G401.6 (cell line): ENCODE results near the gene NAPEPLD.

ENCODE experiments used
- FAIRE-seq: peaks from 2 replicates; lab custom pipeline; 2012; peaks lifted over from hg19 to GRCh38; lab: Jason Lieb, UNC

The NAPEPLD gene

GRCh38 chr7:103143868-103144267 lies 5.0 kb downstream of the NAPEPLD start:
- no peak for FAIRE-seq

GRCh38 chr7:103142494-103142893 lies 6.4 kb downstream of the NAPEPLD start:
- FAIRE-seq: no peak

- no peak for FAIRE-seq
Measured at GRCh38 chr7:103141753-103142404, 7.0 kb downstream of the NAPEPLD start.

GRCh38 chr7:103140685-103141084 lies 8.2 kb downstream of the NAPEPLD start:
- FAIRE-seq: no peak

GRCh38 chr7:103140061-103140460 lies 8.8 kb downstream of the NAPEPLD start:
- no peak for FAIRE-seq

- no peak for FAIRE-seq
Measured at GRCh38 chr7:103134836-103135554, 13.9 kb downstream of the NAPEPLD start.

GRCh38 chr7:103132995-103133688 lies 15.8 kb downstream of the NAPEPLD start:
- no peak for FAIRE-seq

GRCh38 chr7:103130901-103131624 lies 17.8 kb downstream of the NAPEPLD start:
- no peak for FAIRE-seq

- no peak for FAIRE-seq
Measured at GRCh38 chr7:103129702-103130549, 19.0 kb downstream of the NAPEPLD start.

GRCh38 chr7:103127006-103127405 lies 21.9 kb downstream of the NAPEPLD start:
- no peak for FAIRE-seq

- FAIRE-seq: no peak
Measured at GRCh38 chr7:103124429-103124979, 24.4 kb downstream of the NAPEPLD start.

GRCh38 chr7:103123529-103123928 lies 25.4 kb downstream of the NAPEPLD start:
- no peak for FAIRE-seq

- no peak for FAIRE-seq
Measured at GRCh38 chr7:103121641-103122040, 27.3 kb downstream of the NAPEPLD start.

- FAIRE-seq: no peak
Measured at GRCh38 chr7:103120362-103120761, 28.5 kb downstream of the NAPEPLD start.

- no peak for FAIRE-seq
Measured at GRCh38 chr7:103119791-103120291, 29.1 kb downstream of the NAPEPLD start.

GRCh38 chr7:103117465-103117864 lies 31.4 kb downstream of the NAPEPLD start:
- no peak for FAIRE-seq

GRCh38 chr7:103116991-103117390 lies 31.9 kb downstream of the NAPEPLD start:
- no peak for FAIRE-seq

- no peak for FAIRE-seq
Measured at GRCh38 chr7:103116511-103116910, 32.4 kb downstream of the NAPEPLD start.

- FAIRE-seq: no peak
Measured at GRCh38 chr7:103115771-103116170, 33.1 kb downstream of the NAPEPLD start.

- no peak for FAIRE-seq
Measured at GRCh38 chr7:103114576-103115008, 34.3 kb downstream of the NAPEPLD start.

- no peak for FAIRE-seq
Measured at GRCh38 chr7:103113164-103113563, 35.7 kb downstream of the NAPEPLD start.
